Measurements from ENCODE around the gene GGCX. TPM values are rescaled to one million over a fixed set of nuclear protein-coding genes. Genes with fewer than 3 reads are reported as not detected.
"Not testable (repeated sequence)": the region's sequence is repeated elsewhere in the genome, so short reads cannot be mapped to it uniquely, and the experiment has no call there.

The GGCX gene
- polyA plus RNA-seq, 5 donors, result 28.9 to 43.5 (median 35.2) TPM

DNA sequence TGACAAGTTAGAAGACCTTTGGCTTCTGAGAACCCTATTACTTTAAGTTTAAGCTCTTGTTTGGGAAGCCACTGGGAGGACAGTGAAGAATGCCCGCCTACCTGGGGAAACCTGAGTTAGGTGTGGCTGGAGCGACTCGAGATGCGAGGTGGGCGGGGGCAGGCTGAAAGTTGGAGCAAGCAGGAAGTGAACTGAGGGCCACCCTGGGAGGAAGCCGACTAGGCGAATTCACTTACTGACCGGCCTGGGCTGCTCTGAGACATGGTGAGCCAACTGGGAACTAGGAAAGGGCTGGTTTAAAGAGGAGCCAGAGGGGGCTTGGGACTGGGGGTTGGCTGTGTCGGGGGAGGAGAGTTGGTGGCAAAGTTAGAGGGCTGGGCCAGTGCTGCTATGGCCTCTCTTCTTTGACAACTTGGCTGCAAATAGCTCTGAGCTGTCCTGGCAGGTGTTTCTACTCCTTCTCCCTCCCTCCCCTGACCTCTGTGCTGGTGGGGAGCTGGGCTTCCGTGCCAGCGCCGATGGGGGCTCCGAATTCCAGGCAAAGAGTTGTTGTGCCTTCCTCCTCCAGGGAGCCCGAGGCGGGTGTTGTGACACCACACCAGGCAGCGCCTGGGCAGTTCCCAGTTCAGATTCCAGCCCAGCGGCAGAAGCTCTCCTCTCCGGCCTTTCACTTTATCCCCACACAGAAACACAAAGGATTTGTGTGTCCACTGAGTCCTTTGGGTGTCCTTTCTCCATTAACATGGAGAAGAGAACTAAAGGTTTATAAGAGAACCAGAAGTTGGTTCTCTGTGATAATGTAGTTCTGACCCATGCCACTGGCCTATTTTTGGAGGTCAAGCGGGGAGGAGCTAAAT, 16.3 kb upstream of the GGCX start, which contains the start of gene VAMP8:
Gene VAMP8, plus strand, starts transcription at position 201 of the 857 bp plus-strand sequence. Its CDS starts 61 bp downstream, at position 262.
- DNase-seq, result peak in 1 of 2 donors; percentile 49

DNA sequence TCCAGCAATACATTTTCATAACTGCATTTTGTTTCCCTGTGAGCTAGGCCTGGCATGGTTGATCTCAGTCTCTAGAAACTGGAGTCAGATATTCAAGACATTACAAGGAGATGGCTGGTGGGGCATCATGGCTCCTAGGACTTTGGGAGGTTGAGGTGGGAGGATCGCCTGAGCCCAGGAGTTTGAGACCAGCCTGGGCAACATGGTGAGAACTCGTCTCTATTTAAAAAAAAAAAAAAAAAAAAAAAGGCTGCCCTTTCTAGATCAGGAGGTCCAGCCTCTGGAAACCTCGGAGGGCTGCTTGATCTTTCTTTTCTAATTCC, 15.7 kb upstream of the GGCX start:
- no peak for DNase-seq

DNA sequence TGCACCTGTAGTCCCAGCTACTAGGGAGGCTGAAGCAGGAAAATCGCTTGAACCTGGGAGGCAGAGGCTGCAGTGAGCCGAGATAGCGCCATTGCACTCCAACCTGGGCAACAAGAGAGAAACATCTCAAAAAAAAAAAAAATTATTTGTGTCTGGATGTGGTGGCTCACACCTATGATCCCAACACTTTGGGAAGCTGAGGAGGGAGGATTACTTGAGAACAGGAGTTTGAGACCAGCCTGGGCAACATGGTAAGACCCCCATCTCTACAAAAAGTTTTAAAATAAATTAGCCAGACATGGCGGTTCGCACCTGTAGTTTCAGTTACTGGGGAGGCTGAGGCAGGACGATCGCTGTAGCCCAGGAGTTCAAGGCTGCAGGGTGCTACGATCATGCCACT, 14.4 kb upstream of the GGCX start:
- DNase-seq, result no peak

DNA sequence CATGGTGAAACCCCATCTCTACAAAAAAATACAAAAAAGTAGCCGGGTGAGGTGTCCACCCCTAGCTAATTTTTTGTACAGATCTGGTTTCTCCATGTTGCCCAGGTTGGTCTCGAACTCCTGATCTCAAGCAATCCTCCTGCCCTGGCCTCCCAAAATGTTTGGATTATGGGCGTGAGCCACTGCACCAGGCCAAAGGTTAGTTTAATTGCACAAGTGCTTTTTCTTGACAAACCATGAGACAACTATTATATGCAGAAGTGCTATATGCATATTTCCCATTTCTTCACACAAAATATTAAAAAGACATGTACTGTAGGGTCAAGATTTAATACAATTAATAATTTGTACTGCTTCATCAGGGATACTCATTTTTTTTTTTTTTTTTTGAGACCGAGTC, 5.0 kb upstream of the GGCX start:
- DNase-seq, result no peak

DNA sequence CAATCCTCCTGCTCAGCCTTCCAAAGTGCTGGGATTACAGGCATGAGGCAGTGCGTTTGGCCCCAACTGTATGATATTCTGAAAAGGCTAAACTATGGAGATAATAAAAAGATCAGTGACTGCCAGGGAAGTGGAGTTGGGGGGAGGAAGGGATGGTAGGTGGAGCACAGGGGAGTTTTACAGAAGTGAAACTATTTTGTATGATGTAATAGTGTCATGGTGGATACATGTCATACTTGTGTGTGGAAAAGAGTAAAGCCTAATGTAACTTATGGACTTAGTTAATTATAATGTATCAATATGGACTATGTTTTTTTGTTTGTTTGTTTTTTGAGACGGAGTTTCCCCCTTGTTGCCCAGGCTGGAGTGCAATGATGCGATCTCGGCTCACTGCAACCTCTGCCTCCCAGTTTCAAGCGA, 2.9 kb upstream of the GGCX start:
- DNase-seq, result no peak

DNA sequence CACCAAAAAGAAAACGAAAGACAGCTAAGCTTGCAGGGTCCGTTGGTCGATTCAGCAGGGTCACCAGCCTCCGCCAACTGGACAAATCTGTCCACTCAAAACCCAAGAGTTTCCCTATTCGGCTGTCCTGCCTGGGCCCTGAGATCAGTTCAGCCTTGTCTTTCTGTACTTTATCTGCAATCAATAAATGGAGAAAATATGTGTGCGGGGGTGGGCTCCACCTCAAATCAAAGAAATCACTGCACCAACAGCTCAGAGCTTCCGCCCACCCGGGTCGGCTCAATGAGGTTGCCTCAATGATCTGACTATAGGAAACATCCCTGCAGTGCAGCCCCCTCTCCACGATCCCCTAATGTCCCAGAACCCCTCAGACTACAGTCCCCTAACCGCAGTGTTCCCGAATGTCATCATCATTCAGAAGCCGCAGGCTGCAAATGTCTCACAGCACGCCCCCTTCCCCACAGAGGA, 447 bp downstream of the GGCX start:
- DNase-seq, result no peak

DNA sequence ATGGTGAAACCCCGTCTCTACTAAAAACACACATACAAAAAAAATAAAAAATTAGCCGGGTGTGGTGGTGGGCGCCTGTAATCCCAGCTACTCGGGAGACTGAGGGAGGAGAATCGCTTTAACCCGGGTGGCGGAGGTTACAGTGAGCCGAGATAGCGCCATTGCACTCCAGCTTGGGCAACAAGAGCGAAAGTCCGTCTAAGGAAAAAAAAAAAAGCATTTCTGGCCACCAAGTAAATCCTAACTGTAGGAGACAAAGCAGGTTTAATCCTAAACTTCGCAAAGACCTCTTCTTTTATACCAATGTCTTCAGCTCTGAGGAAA, 928 bp downstream of the GGCX start:
- not testable (repeated sequence) for DNase-seq

DNA sequence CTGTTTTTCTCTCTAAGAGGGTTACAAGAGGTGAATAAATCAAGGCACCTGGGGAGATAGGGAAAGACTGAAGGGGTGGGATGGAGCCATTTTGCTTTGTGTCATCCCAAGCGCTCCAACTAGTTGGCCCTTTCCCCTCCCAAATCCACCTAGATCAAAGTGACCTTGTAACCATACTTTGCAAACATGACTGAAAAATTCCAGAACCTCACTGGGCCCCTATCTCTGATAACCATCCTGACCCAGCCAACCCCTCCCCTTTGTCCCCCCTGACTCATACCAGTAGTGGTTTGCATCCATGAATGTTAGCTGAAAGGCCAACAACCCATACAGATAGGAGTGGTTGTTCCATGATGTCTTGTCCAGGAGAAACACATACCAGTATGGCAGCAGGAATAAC, 3.1 kb downstream of the GGCX start:
- no peak for DNase-seq

DNA sequence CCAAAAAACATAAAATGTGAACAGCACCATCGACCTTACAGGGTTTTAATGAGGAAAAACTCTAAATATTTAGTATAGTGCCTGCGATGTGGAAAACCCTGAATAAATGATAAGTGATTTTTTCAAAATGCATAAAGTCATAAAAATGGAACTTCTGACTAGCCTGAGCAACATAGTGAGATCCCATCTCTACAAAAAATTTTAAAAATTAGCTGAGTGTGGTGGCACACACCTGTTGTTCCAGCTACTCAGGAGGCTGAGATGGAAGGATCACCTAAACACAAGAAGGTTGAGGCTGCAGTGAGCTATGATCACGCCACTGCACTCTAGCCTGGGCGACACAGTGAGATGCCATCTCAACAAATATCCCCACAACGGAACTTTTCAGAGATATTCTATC, 4.2 kb downstream of the GGCX start:
- no peak for DNase-seq

DNA sequence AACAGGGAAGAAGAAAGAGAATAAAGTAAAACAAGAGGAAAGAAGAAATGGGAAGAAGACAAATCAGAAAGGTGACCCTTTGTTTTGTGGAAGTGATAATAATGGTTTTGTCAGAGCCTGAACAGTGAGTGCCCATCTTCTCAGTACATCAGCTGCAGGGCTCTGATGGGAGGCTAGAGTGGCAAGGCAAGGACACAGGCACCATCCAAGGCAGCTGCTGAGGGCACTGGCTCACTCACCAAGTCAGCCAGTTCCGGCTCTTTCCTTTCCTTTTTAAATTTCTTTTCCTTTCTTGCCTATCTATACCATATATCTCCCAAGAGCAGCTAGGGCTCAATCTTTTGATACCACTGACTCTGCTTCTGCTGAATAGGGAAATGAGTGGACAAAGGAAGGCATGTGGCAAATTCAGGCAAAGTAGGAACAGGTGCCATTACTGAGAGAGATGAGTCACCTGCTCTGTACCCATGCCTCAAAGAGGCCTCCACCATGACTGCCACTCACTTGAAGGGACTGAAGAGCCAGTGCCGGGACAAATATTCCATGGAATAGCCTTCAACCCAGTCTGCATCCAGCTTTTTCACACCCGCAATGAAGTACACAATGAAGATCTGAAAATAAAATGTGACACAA, 6.2 kb downstream of the GGCX start:
- DNase-seq, result no peak

DNA sequence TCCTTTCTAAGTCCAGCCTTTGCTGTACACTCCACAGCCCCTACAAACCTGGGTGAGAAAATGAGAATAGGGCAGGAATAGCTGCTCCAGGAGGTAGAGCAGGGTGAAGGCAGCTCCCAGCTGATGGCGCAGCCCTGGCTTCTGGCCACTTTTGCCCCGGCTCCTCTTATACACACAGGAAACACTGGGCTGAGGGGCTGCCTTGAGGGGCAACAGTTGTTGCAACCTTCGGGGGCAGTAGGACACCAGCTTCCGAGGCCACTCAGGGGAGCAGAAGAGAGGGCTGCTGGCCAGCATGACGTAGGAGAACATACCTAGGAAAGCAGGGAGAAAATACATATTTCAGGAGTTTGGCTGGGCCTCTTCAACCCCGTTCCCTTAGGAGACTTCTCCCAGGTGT, 8.1 kb downstream of the GGCX start:
- DNase-seq, result no peak

DNA sequence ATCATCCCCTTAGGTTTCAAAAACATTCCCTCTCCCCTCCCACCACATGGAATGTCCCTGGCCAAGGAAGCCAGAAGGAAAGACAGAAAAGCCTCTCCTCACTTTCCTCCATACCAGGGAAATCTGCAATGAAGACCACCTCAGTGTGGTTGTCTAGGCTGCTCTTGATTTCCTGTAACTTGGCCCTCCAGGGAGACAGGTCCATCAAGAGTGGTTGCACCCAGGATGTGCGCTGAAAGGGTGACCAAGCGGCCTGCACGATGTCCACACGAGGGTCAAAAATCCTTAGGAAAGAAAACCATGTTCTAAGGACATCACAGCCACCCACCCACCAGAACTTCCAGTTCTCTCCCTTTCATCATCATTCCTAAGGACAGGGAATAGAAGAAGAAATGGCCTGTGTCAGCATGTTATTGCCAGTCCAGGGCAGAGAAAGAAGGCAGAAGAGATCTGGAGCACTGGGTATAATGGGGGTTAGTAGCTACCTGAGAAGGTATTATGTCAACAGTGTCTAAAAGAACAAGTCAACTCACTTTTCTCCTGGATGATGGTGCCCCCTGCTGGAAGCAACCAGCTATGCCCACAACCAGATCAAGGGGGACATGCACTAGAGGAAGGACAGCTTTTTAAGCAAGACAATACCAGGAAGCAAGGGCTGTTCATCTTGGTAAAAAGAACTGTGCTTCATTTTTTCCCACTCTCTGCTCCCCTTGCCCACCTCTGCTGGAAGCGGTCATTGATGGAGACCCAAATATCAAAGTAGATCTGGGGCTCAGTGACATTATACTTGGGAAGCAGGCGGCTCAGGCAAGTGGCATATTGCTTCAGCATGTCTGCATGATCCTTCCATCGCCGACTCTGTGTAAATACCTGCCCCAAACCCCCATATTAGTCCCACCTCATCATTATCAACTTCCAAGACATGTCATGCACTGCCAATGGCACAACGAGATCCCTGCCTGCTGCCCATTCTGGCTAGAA, 9.3 kb downstream of the GGCX start:
- DNase-seq, result peak; percentile 54 to 72

DNA sequence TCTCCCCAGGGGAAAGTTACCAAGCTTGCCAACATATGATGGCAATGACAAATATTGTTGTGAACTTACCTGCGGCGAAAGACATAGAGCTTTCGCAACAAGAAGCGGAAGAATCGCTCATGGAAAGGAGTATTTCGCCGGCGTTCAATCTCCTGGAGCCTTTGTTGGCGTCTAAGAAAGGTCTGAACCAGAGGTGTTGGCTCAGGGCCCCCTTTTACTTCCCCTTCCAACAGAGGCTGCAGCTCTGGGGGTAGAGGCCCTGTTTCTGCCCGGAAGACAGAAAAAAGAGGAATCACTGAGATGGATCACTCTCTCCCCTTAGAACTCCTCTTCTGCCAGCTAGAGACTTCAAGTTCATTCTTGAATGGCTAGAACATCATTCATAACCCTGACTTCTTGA, 10.8 kb downstream of the GGCX start:
- DNase-seq, result no peak

DNA sequence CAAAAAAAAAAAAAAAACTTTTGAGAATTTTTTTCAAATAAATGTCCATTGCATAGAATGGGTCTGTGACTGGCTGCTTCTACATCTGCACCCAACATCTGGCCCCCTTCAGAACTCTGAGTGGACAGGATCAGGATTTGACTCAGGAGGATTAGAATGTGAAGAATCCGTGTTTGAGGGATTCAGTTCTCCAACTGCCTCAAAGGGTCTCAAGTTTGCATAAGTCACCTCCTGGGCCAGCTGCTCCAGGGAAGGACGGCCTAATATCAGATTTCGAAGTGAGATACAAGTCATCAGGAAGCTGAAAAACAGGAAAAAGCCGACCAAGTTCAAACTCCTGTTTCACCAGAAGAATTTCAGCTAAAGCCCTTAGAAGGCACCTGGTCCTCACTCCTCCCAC, 11.5 kb downstream of the GGCX start:
- DNase-seq, result no peak

DNA sequence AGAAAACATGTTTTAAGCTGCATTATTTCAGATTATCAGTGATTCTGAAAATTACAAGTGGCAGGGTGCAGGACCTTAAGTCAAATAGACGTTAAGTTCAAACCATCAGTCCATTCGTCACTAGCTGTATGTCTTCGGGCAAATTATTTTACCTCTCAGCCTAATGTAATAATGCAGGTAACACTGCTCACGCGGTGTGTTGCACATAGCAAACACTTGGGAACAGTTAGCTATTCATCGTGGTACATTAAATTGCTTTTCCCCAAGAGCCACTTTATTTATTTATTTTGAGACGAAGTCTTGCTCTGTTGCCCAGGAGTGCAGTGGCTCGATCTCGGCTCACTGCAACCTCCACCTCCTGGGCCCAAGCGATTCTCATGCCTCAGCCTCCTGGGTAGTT, 12.2 kb downstream of the GGCX start:
- no peak for DNase-seq

DNA sequence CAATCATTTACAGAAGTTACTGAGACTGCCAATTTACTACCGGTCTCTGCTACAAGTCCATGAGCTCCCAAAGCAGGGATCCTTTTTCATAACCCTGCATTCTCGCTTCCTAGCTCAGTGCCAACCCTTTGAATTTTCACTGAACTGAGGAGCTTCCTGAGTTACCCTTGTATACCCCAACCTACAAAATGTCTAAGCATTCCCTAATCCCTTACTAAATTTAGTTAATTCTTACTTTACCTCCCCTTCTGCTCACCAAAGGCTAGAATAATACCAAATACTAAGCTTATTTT, 12.7 kb downstream of the GGCX start:
- DNase-seq, result no peak

DNA sequence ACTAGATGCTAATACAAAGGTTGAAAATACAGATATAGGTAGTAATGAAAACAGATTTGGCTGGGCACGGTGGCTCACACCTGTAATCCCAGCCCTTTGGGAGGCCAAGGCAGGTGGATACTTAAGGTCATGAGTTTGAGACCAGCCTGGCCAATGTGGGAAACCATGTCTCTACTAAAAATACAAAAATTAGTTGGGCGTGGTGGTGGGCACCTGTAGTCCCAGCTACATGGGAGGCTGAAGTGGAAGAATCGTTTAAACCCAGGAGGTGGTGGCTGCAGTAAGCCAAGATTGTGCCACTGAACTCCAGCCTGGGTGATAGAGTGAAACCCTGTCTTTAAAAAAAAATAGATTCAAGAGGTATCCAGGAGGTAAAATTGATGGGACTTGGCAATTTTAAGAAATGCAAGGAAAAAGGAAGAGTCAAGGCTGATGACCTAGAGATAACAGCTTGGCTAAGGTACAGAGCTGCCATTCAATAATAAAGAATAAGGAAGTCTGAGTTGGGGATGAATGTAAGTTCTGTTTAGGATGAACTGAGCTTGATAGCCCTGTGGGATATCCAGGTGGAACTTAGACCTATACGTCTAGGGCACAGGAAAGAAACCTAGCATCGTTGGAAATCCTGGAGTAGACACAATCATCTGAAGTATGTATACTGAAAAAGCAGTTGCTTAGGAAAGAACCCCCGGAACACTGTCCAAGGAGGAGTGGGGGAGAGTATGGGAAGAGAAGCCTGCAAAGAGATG, 13.3 kb downstream of the GGCX start:
- no peak for DNase-seq

DNA sequence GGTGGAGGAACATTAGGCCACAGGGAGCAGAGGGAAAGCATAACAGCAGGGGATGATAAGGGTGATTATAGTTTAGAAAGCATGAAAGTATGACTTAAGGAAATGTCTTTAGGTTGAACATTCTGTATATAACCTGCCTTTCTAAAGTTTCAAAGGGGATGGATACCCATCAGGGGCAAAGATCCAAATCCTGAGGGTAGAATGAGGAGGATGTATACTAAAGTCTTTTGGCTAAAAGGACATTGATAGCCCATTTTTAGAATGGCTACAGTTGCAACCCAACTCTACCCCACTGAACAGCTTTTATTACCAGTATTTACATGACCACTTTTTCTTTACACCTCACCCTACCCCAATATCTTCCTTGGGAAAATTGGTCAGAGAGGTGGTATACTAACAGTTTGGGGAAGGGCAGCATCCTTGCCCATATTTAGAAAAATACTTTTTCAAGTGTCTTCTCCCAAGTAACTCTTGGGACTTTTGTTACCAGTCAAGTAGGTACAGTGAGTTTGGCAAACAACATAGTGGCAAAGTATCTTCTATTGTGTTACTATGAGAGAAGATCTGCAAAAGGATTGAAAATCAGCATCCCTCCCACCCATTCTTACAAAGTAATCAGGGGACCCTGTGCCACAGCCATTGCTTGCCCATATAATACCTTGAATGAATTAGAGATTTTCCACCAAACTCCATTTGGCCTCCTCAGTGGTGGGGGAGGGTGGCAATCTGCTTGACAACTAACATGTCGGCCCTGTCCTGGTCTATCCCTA, 14.0 kb downstream of the GGCX start:
- no peak for DNase-seq

DNA sequence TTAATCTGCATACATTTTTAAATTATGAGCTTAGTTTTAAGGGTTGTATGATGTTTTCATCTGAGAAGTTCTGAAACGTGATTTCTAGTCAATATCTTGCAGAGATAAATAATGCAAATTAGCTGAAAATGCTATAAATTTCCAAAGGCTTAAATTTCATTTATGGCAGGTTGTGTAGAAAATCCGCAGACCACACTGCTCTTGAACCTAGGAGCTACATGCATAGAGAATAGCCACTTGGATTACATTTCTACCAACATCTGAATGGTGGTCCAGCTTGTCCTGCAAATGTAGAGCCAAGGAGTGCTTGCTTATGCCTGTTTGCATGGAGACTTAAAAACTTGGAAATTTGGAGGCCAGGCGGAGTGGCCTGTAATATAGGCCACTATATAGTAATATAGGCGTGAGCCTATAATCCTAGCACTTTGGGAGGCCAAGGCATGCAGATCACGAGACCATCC, 15.5 kb downstream of the GGCX start:
- DNase-seq, result no peak

DNA sequence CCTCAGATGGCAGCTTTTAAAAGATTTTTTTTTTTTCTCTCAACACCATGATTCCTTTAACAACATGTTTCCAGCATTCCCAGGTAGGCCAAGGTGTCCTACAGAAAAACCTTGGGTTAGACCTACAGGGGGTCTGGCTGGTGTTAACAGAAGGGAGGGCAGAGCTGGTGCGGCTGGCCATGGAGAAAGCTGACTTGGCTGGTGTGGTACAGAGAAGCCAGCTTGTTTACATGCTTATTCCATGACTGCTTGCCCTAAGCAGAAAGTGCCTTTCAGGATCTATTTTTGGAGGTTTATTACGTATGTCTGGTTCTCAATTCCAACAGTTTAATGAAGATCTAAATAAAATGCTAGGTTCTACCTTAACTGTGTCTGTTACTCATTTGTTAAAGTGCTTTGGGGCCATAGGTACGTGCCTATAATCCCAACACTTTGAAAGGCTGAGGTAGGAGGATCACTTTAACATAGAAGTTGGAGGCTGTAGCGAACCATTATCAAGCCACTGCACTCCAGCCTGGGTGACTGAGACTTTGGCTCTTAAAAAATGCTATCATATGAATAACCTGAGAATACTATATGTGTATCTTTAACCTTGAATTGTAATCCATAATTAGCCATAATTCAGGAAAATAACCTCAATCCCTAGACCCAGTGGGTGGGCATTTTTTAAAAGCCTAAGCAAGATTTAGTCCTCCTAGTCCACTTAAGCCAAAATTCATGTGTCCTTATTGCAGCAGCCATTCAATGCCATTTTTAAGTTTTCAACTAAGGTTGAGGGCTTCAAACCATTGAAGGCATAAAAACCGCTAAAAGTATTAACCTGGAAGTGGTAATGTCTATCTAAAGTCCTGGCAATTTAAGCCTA, 16.1 kb downstream of the GGCX start:
- DNase-seq, result not testable (repeated sequence)
